Common myeloid progenitor, CD34-positive (primary cell): Measurements from ENCODE around the gene CHKA.
"Not testable (repeated sequence)": the region's sequence is repeated elsewhere in the genome, so short reads cannot be mapped to it uniquely, and the experiment has no call there.

Experiments
- CTCF ChIA-PET: fragments of 350-600 bp; sonication (Branson Sonifier 250); formaldehyde crosslinking; loops from one replicate; lab custom pipeline; 2021; ENCODE audit warnings: antibody characterized with exemption; lab: Charles Lee
- POLR2A ChIA-PET: fragments of 350-600 bp; sonication (Branson Sonifier 250); formaldehyde crosslinking; loops from one replicate; lab custom pipeline; 2021; ENCODE audit warnings: antibody characterized with exemption; lab: Charles Lee
- DNase-seq, 3 donors: peaks; one replicate each; pipeline versions ENCODE4 v3.0.0 to v3.0.0-alpha.2; 2013
- H3K27ac ChIP-seq, 2 experiments: 1 replicate in 1 of 2; 2 replicates in 1 of 2; pipeline ENCODE4 v1.7.0; 2013; ENCODE audit warnings: inconsistent platforms in 2 of 2, low read length in 2 of 2, mild to moderate bottlenecking in 2 of 2, low read depth in 1 of 2, moderate library complexity in 1 of 2; ENCODE audit not compliant: severe bottlenecking in 2 of 2, insufficient read depth in 1 of 2, poor library complexity in 1 of 2
- H3K27me3 ChIP-seq, 5 experiments: replicated peaks in 2 of 5; 1 replicate in 3 of 5; 2 replicates in 2 of 5; pipeline versions ENCODE4 v1.6.1 to v1.7.0; 2013; ENCODE audit warnings: low read length in 4 of 5, mild to moderate bottlenecking in 2 of 5, moderate library complexity in 2 of 5, inconsistent platforms in 1 of 5; ENCODE audit not compliant: insufficient read depth in 5 of 5, control insufficient read depth in 4 of 5
- H3K36me3 ChIP-seq, 4 experiments: 1 replicate in 2 of 4; 2 replicates in 2 of 4; pipeline versions ENCODE4 v1.6.1 to v1.7.0; 2013; ENCODE audit warnings: low read length in 3 of 4, control low read depth in 1 of 4, mild to moderate bottlenecking in 1 of 4; ENCODE audit not compliant: control insufficient read depth in 4 of 4, insufficient read depth in 4 of 4
- H3K4me1 ChIP-seq, 4 experiments: 1 replicate in 3 of 4; 2 replicates in 1 of 4; pipeline versions ENCODE4 v1.6.1 to v1.7.1; 2013; ENCODE audit warnings: low read length in 3 of 4, mild to moderate bottlenecking in 3 of 4, control low read depth in 1 of 4, inconsistent platforms in 1 of 4, moderate library complexity in 1 of 4; ENCODE audit not compliant: control insufficient read depth in 4 of 4, insufficient read depth in 4 of 4; ENCODE audit errors: control extremely low read depth in 1 of 4
- H3K4me3 ChIP-seq, 7 experiments: 1 replicate in 4 of 7; 2 replicates in 3 of 7; pipeline versions ENCODE4 v1.5.1 to v1.7.0; 2013; ENCODE audit warnings: mild to moderate bottlenecking in 7 of 7, low read length in 6 of 7, moderate library complexity in 6 of 7, inconsistent platforms in 2 of 7, low read depth in 2 of 7, control low read depth in 1 of 7; ENCODE audit not compliant: insufficient read depth in 4 of 7, control insufficient read depth in 1 of 7; ENCODE audit errors: extremely low read depth in 1 of 7
- H3K9me3 ChIP-seq, 5 experiments: 1 replicate in 4 of 5; 2 replicates in 1 of 5; pipeline versions ENCODE4 v1.6.1 to v1.7.1; 2013; ENCODE audit warnings: low read length in 4 of 5, mild to moderate bottlenecking in 2 of 5, inconsistent platforms in 1 of 5, low read depth in 1 of 5, moderate library complexity in 1 of 5; ENCODE audit not compliant: control insufficient read depth in 4 of 5, insufficient read depth in 2 of 5; ENCODE audit errors: control extremely low read depth in 1 of 5
- WGBS: methylation state at CpG from one replicate; pipeline ENCODE4 v1.1.5; 2013; ENCODE audit not compliant: insufficient coverage; 5-methylcytosine and 5-hydroxymethylcytosine counted together

Gene CHKA

GRCh38 chr11:68106165-68106940 lies 14.8 kb downstream of the CHKA start:
- WGBS: 100% methylated on average over 5 of the region's 8 CpGs
- Histone ChIP-seq H3K27me3 (no peaks in the 10 kb centered on the region), H3K9me3 (no peaks in the 10 kb centered on the region), H3K4me1 (peaks cover 0 to 9% (median 2%) of the 10 kb centered on the region in 4 experiments), H3K36me3 (peaks cover 0 to 8% (median under 1%) of the 10 kb centered on the region in 4 experiments), H3K27ac (no peak overlapping the region), H3K4me3 (no peak overlapping the region)
- POLR2A ChIA-PET: no interaction called here
- DNase-seq: no peak
- CTCF ChIA-PET: interaction anchor here (0.6 to 2.0 kb wide), 4 partner anchors 11 to 231 kb away, joined by 3 to 10 read pairs (median 3); no protein-coding TSS in a partner anchor

- Histone ChIP-seq H3K27me3 (no peaks in the 10 kb centered on the region), H3K9me3 (no peaks in the 10 kb centered on the region), H3K27ac (peak overlapping the region; percentile 33 to 56), H3K36me3 (peaks cover 2 to 10% (median 3%) of the 10 kb centered on the region in 4 experiments), H3K4me1 (peaks cover 0 to 19% (median 14%) of the 10 kb centered on the region in 4 experiments), H3K4me3 (peak overlapping the region in 4 of 7 experiments; percentile 30 to 66 (median 53))
- 2% methylated on average over 8 of the region's 12 CpGs for WGBS
- CTCF ChIA-PET: interaction anchor here (0.8 to 1.4 kb wide), 4 partner anchors 10 to 91 kb away, joined by 3 read pairs; no protein-coding TSS in a partner anchor
- POLR2A ChIA-PET: interaction anchor here (0.6 kb wide), 1 partner anchor 83 kb away, joined by 6 read pairs; no protein-coding TSS in a partner anchor
- DNase-seq: peak in 2 of 3 donors; percentile 51 to 61
These were observed 21.4 kb downstream of the CHKA start for GRCh38 chr11:68099474-68100405.

GRCh38 chr11:68099057-68099456 lies 22.1 kb downstream of the CHKA start:
- ChIA-PET POLR2A (interaction anchor here (0.6 kb wide), 1 partner anchor 84 kb away, joined by 6 read pairs; no protein-coding TSS in a partner anchor), CTCF (interaction anchor here (0.9 to 1.4 kb wide), 3 partner anchors 9 to 90 kb away, joined by 3 read pairs; no protein-coding TSS in a partner anchor)
- no peak for DNase-seq
- H3K4me1 ChIP-seq: peaks cover 0 to 19% (median 14%) of the 10 kb centered on the region in 4 experiments
- H3K36me3 ChIP-seq: peaks cover 2 to 17% (median 5%) of the 10 kb centered on the region in 4 experiments
- H3K4me3 ChIP-seq: no peak overlapping the region
- no peaks in the 10 kb centered on the region for H3K27me3 ChIP-seq
- no peaks in the 10 kb centered on the region for H3K9me3 ChIP-seq
- H3K27ac ChIP-seq: peak overlapping the region; percentile 33 to 56

DNA sequence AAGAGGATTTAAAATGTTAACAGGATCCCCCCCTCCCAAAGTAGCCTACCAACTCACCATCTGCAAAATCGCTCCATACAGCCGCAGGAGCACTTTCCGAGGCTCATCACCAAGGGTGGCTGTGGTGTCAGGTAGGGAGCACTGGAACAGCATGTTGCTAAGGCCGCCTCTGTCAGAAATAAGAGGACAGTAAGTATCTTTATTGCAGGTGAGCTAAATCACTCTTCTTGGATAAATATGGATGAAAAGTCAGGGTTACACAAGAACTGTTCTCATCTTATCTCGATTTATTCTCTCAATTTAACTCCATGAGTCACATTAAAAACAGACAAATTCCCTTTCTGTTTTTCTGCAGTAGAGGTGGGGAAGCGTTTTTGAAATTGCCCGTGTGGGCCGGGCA lies 24.2 kb downstream of the CHKA start:
- peaks cover 0 to 20% (median 15%) of the 10 kb centered on the region in 4 experiments for H3K4me1 ChIP-seq

GRCh38 chr11:68093565-68093964 lies 27.6 kb downstream of the CHKA start:
- H3K36me3 ChIP-seq: peaks cover 0 to 20% (median 5%) of the 10 kb centered on the region in 4 experiments
- ChIA-PET CTCF (interaction anchor here (1.3 to 3.4 kb wide), 2 partner anchors 25 to 110 kb away, joined by 3 to 13 read pairs; no protein-coding TSS in a partner anchor), POLR2A (no interaction called here)
- no peaks in the 10 kb centered on the region for H3K27me3 ChIP-seq
- 100% methylated on average over 2 of the region's 4 CpGs for WGBS
- no peak for DNase-seq
- H3K4me1 ChIP-seq: peaks cover 6 to 26% (median 18%) of the 10 kb centered on the region in 4 experiments
- no peak overlapping the region for H3K4me3 ChIP-seq
- H3K9me3 ChIP-seq: no peaks in the 10 kb centered on the region
- no peak overlapping the region for H3K27ac ChIP-seq

More for the DNA sequence above, 24.2 kb downstream of the CHKA start:
- DNase-seq: no peak
- Histone ChIP-seq H3K36me3 (peaks cover 0 to 17% (median 5%) of the 10 kb centered on the region in 4 experiments), H3K27me3 (no peaks in the 10 kb centered on the region), H3K9me3 (no peaks in the 10 kb centered on the region), H3K27ac (no peak overlapping the region), H3K4me3 (no peak overlapping the region)
- ChIA-PET CTCF (interaction anchor here (0.8 to 2.2 kb wide), 4 partner anchors 22 to 72 kb away, joined by 3 to 6 read pairs (median 3); no protein-coding TSS in a partner anchor), POLR2A (no interaction called here)
- WGBS: 94% methylated on average over 6 of the region's 8 CpGs

GRCh38 chr11:68092946-68093345 lies 28.2 kb downstream of the CHKA start:
- no CpG with 5 or more reads among the region's 3 CpGs for WGBS
- H3K27ac ChIP-seq, H3K9me3 ChIP-seq, H3K4me3 ChIP-seq, POLR2A ChIA-PET, DNase-seq, H3K27me3 ChIP-seq: not testable (repeated sequence)
- Histone ChIP-seq H3K36me3 (peaks cover 0 to 24% (median 5%) of the 10 kb centered on the region in 4 experiments), H3K4me1 (peaks cover 6 to 26% (median 18%) of the 10 kb centered on the region in 4 experiments)
- CTCF ChIA-PET: interaction anchor here (1.3 to 3.4 kb wide), 2 partner anchors 25 to 110 kb away, joined by 3 to 13 read pairs; no protein-coding TSS in a partner anchor
